Inflammatory macrophage (primary cell): Measurements from ENCODE around the gene B3GALT4.

ENCODE experiments used
- DNase-seq, 2 donors: peaks; one replicate each; pipeline ENCODE4 v3.0.0-alpha.2; 2020 to 2022

Gene B3GALT4

GRCh38 chr6:33292996-33293682 lies 16.2 kb downstream of the B3GALT4 start:
- no peak for DNase-seq

- no peak for DNase-seq
These were observed 17.3 kb downstream of the B3GALT4 start for GRCh38 chr6:33294086-33294823.

DNA sequence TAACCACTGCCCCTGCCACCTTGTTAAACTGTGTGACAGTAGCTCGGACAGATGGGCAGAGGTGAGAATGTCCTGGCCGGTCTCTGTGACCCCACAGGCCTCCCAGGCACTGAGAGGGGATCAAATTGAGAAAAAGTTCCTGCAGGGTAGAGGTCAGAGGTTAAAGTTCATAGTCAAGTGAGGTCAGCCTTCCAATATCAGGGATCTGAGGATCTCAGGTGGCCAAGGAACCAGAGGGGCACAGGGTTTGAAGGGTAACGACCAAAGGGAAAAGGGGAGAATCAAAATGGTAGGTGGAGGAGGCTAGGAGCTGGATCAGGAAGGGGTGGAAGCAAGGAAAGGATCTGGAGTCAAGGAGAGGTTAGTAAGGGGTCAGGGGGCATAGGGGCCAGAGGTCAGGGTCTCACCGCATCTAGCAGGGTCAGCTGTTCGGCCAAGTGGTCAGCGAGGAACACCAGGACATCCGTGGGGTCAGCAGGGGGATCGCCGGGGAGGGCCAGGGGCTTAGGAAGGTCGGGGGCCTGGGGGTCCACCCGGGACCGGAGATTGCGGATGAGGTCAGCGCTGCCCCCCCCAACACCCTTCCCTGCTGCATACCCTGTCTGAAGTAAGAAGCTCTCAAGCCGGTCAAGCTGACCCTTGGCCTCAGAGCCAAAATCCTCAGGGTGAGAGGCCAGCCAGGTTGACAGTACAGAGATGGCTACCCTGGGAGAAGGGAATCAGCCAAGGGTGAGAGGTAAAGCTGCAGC lies 18.9 kb downstream of the B3GALT4 start:
- DNase-seq: no peak

DNA sequence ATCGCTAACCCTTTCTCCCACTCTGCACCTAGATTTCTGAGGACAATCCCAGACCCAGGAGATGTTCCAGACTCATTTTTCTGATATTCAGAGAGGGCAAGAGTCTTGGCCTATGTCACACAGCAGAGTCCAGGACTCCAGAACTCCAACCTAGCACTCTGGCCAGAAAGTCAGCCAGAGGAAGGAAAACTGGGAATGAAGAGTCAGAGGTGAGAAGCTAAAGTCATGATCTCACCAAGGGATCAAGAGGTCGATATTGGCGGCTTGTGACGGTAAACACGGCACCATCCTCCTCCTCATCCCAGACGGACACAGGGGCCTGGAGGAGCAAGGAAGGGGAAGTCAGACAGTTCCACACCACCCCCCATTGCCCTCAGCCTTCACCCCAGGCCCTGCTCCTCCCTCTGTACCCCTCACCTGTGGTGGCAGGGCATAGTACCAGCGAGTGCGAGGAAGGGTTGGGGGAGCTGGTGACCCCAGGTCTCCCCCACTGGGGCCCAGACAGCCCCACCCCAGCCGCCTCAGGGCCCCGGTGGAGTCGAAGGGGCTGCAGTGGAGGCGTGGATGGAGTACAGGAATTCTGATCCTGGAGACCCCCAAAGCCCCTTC lies 20.0 kb downstream of the B3GALT4 start:
- no peak for DNase-seq

GRCh38 chr6:33297406-33297955 lies 20.6 kb downstream of the B3GALT4 start:
- peak in 1 of 2 donors; percentile 32 for DNase-seq

GRCh38 chr6:33297956-33298772 lies 21.2 kb downstream of the B3GALT4 start:
- peak; percentile 72 to 79 for DNase-seq

- DNase-seq: peak; percentile 59 to 70
These were observed 21.9 kb downstream of the B3GALT4 start, which contains the start of gene RGL2 for GRCh38 chr6:33298773-33299236. TSS of gene RGL2 (minus strand) at chr6:33298942. CDS start at chr6:33298610, 332 bp downstream.

DNA sequence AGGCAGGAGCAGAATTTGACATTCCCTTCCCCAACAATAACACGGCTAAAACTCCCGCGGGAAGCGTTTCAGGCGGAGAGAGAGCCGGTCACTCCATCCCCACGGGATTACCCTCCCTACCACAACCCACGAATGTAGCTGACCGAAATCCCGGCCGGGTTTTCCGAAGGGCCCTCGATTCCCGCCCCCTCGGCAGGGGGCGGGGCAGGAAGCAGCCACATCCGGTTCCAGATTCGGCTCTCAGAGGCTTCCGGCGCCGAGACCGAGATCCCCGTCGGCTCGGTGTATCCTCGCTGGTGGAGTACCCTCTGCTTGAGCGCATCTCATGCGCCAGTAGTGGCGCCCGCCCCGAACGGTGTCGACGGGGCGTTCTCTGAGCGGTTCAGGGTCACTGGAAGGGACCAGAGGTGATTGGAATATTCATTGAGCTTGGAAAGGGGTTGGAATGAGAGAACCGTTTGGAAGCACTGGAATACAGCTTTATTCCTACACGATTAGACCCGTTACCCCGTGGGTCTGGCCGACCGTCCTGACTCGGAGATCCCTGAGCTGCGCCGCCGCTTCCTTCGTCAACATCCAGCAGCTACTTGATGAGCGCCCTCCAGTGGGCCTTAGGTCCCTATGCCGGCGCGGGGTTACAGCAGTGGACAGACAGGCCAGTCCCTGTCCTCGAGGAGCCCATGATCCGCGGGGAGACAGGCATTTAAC lies 22.5 kb downstream of the B3GALT4 start:
- DNase-seq: peak; percentile 91 to 93

GRCh38 chr6:33301877-33302276 lies 25.0 kb downstream of the B3GALT4 start:
- no peak for DNase-seq

DNA sequence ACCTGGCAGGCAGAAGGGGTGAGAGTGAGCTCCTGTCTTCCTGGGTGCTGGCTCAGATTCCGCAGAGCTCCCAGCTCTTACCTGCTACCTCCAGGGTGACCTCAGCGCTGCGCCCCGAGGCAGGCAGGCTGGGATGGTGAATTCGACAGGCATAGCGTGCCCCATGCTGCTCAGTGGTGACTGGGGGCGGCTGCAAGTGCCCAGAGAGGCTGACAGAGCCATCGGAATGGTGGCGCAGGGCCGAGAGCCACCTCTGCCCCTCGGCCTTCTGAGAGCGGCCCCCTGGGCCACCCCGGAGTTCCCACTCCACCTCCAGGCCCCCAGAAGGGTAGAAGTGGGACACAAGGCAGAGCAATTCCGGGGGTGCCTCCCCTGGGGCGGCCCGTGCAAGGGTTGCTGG lies 27.3 kb downstream of the B3GALT4 start:
- DNase-seq: no peak

GRCh38 chr6:33305052-33305451 lies 28.1 kb downstream of the B3GALT4 start:
- DNase-seq: no peak

DNA sequence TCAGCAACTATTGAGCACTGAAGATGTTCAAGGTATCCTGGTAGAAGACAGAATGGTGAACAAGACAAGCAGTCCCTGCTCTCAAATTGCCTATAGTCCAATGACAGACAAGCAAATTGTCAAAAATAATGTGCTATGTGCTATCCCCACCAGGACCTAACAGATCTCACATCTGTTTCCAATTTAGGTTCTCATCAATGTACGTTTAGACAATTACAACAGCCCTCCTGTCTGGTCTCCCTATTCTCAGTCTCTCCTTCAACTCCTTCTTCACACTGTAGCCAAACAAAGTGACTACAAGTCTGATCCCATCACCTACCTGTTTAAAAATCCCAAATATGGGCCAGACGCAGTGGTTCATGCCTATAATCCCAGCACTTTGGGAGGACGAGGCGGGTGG lies 29.4 kb downstream of the B3GALT4 start:
- DNase-seq: no peak

DNA sequence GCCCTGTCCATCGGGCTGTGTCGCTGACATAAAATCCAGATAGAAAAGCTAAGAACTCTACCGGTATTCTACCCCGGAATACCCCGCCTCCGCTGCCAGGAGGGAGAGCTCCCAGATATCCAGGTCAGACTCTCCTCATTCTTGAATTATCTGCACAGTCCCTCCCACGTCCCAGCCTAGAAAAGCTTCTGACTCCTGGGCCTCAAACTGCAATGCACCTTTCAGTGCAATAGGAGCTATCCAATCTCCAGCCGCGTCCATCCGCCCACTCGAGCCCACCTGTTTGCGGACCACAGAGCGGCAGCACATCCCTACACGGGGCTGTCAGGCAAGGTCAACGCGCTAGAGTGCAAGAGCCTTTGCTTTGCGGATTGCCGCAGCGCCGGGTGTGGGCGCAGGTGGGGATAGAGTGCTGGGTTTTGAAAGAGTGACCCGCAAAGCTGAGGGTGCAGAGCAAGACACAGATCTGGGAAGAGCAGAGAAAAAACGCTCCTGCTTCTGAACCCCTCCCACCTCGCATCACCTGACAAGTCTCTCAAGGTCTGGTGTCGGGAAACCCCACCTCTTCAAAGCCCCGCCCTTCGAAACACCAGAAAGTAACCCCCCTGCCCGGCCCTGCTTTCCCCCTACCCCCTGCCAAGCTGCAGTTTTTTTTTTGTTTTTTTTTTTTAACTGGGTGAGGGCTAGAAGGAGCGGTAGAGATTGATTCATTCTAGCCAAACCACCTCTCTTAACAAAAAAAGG lies 35.6 kb downstream of the B3GALT4 start:
- DNase-seq: peak; percentile 51 to 79

DNA sequence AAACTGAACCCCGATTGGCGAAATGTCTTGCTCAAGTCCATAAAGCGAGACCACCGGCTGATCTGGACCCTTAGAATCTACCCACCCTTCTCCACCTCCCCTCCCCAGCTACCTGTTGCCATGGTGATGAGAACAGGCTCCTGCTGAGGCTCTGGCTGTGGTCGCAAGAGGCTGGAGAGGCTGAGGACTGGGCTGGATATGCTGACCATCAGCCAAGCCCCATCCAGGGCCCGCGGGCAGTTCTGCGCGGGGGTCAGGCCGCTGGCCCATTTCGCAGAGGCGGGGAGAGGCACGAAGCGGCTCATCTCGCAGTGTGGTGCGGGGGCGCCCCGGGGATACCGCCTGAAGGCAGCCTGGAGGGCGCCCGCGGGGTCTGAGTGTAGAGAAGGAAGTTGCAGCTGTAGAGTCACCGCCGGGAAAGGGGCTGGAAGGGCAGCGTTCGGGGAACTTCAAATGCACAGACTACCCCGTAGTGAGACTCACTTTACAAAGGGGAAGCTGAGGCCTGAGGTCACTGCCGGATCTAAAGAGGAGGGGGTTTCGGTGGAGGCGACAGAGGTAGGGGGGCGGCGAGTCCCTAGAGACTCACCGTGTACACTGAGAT lies 36.3 kb downstream of the B3GALT4 start:
- DNase-seq: peak; percentile 62 to 88

DNA sequence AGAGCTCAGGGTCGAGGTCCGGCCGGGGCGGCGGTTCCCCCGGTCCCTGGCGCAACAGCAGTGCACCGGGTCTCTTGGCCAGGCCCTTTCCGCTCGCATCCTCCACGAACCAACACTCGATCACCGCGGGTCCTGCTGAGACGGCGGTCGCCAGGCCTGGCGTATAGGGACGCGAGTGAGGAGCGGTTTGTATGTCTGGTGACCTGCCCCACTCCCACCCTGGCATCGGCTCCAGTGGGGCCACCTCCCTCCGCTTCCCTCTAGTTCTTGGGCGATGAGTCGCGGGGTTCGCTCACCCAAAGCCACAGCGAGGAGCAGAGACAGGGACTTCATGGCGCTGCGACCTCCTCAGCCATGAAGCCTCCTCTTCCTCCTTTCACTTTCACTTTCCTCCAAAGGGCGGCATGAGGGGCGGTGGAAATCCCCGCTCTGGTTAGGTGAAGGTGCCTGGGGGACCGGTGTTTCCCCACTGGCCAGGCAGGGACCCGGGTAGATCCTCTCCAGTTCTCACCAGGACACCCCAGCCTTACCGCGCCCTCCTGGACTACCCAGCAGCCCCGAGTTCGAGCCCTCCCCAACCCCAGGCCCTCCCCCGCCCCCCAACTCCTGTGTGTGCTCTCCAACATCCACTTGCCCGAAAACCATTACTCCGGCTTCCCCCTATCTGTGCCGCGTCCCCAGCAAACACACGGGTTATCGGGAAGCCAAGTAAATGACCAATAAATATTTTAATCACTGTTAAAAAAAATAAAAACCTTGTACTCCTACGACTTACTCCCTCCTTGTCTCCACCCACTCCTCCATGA lies 37.0 kb downstream of the B3GALT4 start, which contains the start of gene TAPBP:
Gene TAPBP, minus strand, starts transcription at position 370 of the 806 bp plus-strand sequence. Its CDS starts 37 bp downstream, at position 333.
- peak; percentile 57 to 59 for DNase-seq

GRCh38 chr6:33314515-33314942 lies 37.6 kb downstream of the B3GALT4 start:
- DNase-seq: peak; percentile 84 to 92

- peak in 1 of 2 donors; percentile 24 for DNase-seq
These were observed 38.2 kb downstream of the B3GALT4 start for GRCh38 chr6:33314943-33315792.
